NCI-H69 (cell line): ENCODE measurements around the gene DTL.

Experiments
- DNase-seq: peaks from one replicate; lab custom pipeline; 2025; lab: John Stamatoyannopoulos, UW

DTL gene

GRCh38 chr1:212037900-212038299 lies 2.4 kb downstream of the DTL start:
- peak; percentile 37 for DNase-seq

GRCh38 chr1:212039622-212040021 lies 4.1 kb downstream of the DTL start:
- no peak for DNase-seq

GRCh38 chr1:212040629-212041412 lies 5.3 kb downstream of the DTL start:
- no peak for DNase-seq

- no peak for DNase-seq
Observed at GRCh38 chr1:212042436-212042835, 6.9 kb downstream of the DTL start.

- peak; percentile 17 for DNase-seq
Observed at GRCh38 chr1:212044851-212045250, 9.3 kb downstream of the DTL start.

GRCh38 chr1:212045981-212046380 lies 10.4 kb downstream of the DTL start:
- DNase-seq, result no peak

GRCh38 chr1:212053993-212054392 lies 18.4 kb downstream of the DTL start:
- no peak for DNase-seq

- no peak for DNase-seq
Observed at GRCh38 chr1:212055333-212055732, 19.8 kb downstream of the DTL start.

- peak; percentile 29 for DNase-seq
Observed at GRCh38 chr1:212060632-212061472, 25.3 kb downstream of the DTL start.

GRCh38 chr1:212062832-212063438 lies 27.4 kb downstream of the DTL start:
- DNase-seq, result peak; percentile 72

- no peak for DNase-seq
Observed at GRCh38 chr1:212067787-212068186, 32.2 kb downstream of the DTL start.

- peak; percentile 48 for DNase-seq
Observed at GRCh38 chr1:212070720-212071302, 35.3 kb downstream of the DTL start.

GRCh38 chr1:212072047-212072446 lies 36.5 kb downstream of the DTL start:
- DNase-seq, result no peak

- no peak for DNase-seq
Observed at GRCh38 chr1:212073490-212073889, 37.9 kb downstream of the DTL start.

GRCh38 chr1:212074313-212074712 lies 38.8 kb downstream of the DTL start:
- no peak for DNase-seq

- no peak for DNase-seq
Observed at GRCh38 chr1:212074856-212075255, 39.3 kb downstream of the DTL start.

GRCh38 chr1:212077028-212077427 lies 41.5 kb downstream of the DTL start:
- DNase-seq, result no peak

- DNase-seq, result no peak
Observed at GRCh38 chr1:212078826-212079225, 43.3 kb downstream of the DTL start.

GRCh38 chr1:212082765-212083406 lies 47.3 kb downstream of the DTL start:
- no peak for DNase-seq

- DNase-seq, result no peak
Observed at GRCh38 chr1:212089560-212090163, 54.1 kb downstream of the DTL start.

GRCh38 chr1:212091438-212092121 lies 56.0 kb downstream of the DTL start:
- DNase-seq, result no peak
